Lung (tissue), 12 donors: ENCODE results near the gene LRRC61. TPM values are rescaled to one million over a fixed set of nuclear protein-coding genes. Genes with fewer than 3 reads are reported as not detected.

ENCODE experiments used
- ATAC-seq: fragments of 200-7000 bp; cut with Tn5 transposase; one replicate; pipeline ENCODE4 v1.9.1; 2020; ENCODE audit warnings: moderate number of reproducible peaks; ENCODE audit not compliant: insufficient read depth, low FRiP score
- DNase-seq, 3 donors: peaks; one replicate each; pipeline ENCODE4 v3.0.0-alpha.2; 2013 to 2017
- H3K27ac ChIP-seq, 2 donors: one replicate each; pipeline ENCODE4 v1.5.1; 2013; ENCODE audit warnings: mild to moderate bottlenecking in 2 of 2, moderate library complexity in 2 of 2, control low read depth in 1 of 2, inconsistent platforms in 1 of 2, low read depth in 1 of 2, low read length in 1 of 2
- H3K27me3 ChIP-seq, 3 donors: one replicate each; pipeline ENCODE4 v1.5.1; 2013; ENCODE audit warnings: low read length in 2 of 3; ENCODE audit not compliant: control insufficient read depth in 3 of 3, insufficient read depth in 3 of 3
- H3K36me3 ChIP-seq, 4 donors: one replicate each; pipeline ENCODE4 v1.5.1; 2013; ENCODE audit warnings: low read length in 4 of 4, mild to moderate bottlenecking in 1 of 4, moderate library complexity in 1 of 4; ENCODE audit not compliant: control insufficient read depth in 4 of 4, insufficient read depth in 4 of 4
- H3K4me1 ChIP-seq, 5 donors: one replicate each; pipeline ENCODE4 v1.5.1; 2013; ENCODE audit warnings: low read length in 5 of 5, mild to moderate bottlenecking in 2 of 5, moderate library complexity in 1 of 5; ENCODE audit not compliant: control insufficient read depth in 5 of 5, insufficient read depth in 5 of 5
- H3K4me3 ChIP-seq: one replicate; pipeline ENCODE4 v1.5.1; 2013; ENCODE audit warnings: mild to moderate bottlenecking, control low read depth, moderate library complexity
- H3K9ac ChIP-seq, 2 donors: one replicate each; pipeline ENCODE4 v1.5.1; 2013; ENCODE audit warnings: low read length in 2 of 2, control low read depth in 1 of 2; ENCODE audit not compliant: insufficient read depth in 1 of 2
- H3K9me3 ChIP-seq, 4 donors: one replicate each; pipeline ENCODE4 v1.5.1; 2013; ENCODE audit warnings: low read length in 3 of 4, mild to moderate bottlenecking in 1 of 4, moderate library complexity in 1 of 4; ENCODE audit not compliant: control insufficient read depth in 4 of 4, insufficient read depth in 3 of 4
- WGBS, 2 donors: extraction: QIAGEN DNeasy Blood & Tissue Kit; methylation state at CpG; one replicate each; pipeline ENCODE4 v1.1.7; 2013; 5-methylcytosine and 5-hydroxymethylcytosine counted together
- polyA plus RNA-seq, 2 donors: library from polyadenylated mRNA; stranded (reverse); fragments of 200-250 nt; gene quantifications; one replicate each; pipeline ENCODE4 v1.2.1, GENCODE V29; 2013
- total RNA-seq, 2 donors: library from RNA; depleted of rRNA in 1 of 2; stranded (reverse); fragments of >200 nt in 1 of 2; gene quantifications; one replicate each; pipeline ENCODE4 v1.2.1, GENCODE V29; 2014 to 2021
- TF ChIP-seq, protein P1 (sequence below): IDR thresholded peaks from 2 replicates; pipeline ENCODE4 v1.5.1; 2012; ENCODE audit warnings: mild to moderate bottlenecking; ENCODE audit errors: control extremely low read depth, extremely low read depth
- donor health status: control.
- donor health status: control.
- donor health status: Bipolar disorder and iron deficiency.
- donor health status: healthy.
- donor health status: DM: yes; HTN: yes; CAD: no.

LRRC61 gene
- total and polyA plus RNA-seq, 4 donors, result 7.1 to 18.8 (median 13.0) TPM

DNA sequence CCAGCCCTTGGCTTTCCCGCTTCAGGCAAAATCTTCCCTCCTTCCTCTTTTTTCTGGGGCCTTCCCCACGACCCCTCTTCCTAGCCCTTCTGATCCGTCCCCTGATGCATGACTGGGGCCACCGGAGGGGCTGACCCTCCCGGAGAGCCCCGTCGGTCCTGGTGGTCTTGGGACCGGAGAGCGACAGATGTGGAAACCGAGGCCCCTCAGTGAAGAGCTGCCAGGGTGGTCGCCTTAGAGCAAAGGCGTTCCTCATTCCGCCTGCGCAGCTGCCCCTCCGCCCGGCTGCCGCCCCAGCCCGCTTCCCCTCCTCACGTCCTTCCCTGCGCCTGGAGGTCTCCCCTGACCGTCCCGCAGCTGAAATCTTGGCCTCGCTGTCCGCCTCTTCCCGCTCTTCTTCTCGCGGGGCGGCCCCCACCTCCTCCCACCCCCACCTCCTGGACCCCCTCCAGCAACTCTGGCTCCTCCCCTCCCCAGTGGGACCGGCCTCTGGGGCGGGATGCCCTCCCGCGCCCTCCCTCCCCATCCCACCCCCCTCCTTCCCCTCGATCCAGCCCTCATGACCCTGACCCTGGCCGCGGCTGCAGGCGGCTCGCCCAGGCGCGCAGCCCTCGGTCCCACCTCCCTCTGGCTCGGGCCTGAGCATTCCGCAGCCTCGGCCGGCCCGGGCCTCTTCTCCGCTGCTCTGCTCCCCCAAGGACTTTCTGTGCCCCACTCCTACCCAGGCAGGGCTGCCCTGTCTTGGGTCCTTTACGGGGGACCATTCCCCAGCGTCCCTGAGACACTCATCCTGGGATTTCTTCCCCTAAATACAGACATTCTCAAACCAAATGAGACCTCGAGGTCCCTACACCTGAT lies 18.3 kb downstream of the LRRC61 start, which contains the start of gene RARRES2:
RARRES2 (minus strand) TSS at position 367 of the 858 bp plus-strand sequence. CDS start 1,020 bp downstream, outside the sequence.
- DNase-seq (peak; percentile 91 to 96 (median 91)), ATAC-seq (peak; percentile 43)
- H3K27ac ChIP-seq, result peak within 1 kb of the TSS in 1 of 2 donors; percentile 71
- peak within 1 kb of the TSS; percentile 43 for H3K4me3 ChIP-seq
- TF ChIP-seq, protein P1, sequence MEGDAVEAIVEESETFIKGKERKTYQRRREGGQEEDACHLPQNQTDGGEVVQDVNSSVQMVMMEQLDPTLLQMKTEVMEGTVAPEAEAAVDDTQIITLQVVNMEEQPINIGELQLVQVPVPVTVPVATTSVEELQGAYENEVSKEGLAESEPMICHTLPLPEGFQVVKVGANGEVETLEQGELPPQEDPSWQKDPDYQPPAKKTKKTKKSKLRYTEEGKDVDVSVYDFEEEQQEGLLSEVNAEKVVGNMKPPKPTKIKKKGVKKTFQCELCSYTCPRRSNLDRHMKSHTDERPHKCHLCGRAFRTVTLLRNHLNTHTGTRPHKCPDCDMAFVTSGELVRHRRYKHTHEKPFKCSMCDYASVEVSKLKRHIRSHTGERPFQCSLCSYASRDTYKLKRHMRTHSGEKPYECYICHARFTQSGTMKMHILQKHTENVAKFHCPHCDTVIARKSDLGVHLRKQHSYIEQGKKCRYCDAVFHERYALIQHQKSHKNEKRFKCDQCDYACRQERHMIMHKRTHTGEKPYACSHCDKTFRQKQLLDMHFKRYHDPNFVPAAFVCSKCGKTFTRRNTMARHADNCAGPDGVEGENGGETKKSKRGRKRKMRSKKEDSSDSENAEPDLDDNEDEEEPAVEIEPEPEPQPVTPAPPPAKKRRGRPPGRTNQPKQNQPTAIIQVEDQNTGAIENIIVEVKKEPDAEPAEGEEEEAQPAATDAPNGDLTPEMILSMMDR, result no peak
- H3K9me3 ChIP-seq, result peaks cover 0 to 4% (median 1%) of the 10 kb centered on the region in 4 donors
- no peaks in the 10 kb centered on the region for H3K27me3 ChIP-seq
- 15 to 31% methylated on average over 34 to 49 of the region's 49 CpGs for WGBS, 2 donors
- H3K4me1 ChIP-seq, result peaks cover 0 to 42% (median 16%) of the 10 kb centered on the region in 5 donors
- H3K36me3 ChIP-seq, result peaks cover 0 to 32% (median 12%) of the 10 kb centered on the region in 4 donors
- H3K9ac ChIP-seq, result peak within 1 kb of the TSS; percentile 46 to 81

DNA sequence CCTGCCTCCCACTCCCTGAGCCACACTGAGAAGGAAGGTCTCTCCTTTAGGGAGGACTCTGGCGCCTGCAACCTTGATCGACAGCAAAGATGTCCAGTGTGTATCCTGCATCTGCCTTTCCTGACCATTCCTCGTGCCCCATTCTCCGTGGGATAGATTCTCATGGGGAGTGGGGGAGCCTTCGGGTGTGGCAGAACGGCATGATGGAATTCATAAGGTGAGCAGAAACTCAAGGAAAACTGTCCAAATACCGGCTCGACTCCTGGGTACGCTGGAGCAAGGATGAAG lies 18.9 kb downstream of the LRRC61 start:
- H3K4me3 ChIP-seq, result no peak overlapping the region
- H3K9me3 ChIP-seq, result peaks cover 0 to 4% (median 1%) of the 10 kb centered on the region in 4 donors
- ATAC-seq, result no peak
- TF ChIP-seq, protein P1, result no peak
- DNase-seq, result no peak
- peaks cover 0 to 29% (median 11%) of the 10 kb centered on the region in 4 donors for H3K36me3 ChIP-seq
- H3K9ac ChIP-seq, result peak overlapping the region in 1 of 2 donors; percentile 81
- H3K27ac ChIP-seq, result no peak overlapping the region
- peaks cover 0 to 36% (median 15%) of the 10 kb centered on the region in 5 donors for H3K4me1 ChIP-seq
- 88 to 90% methylated on average over 9 of the region's 9 CpGs for WGBS, 2 donors
- no peaks in the 10 kb centered on the region for H3K27me3 ChIP-seq

DNA sequence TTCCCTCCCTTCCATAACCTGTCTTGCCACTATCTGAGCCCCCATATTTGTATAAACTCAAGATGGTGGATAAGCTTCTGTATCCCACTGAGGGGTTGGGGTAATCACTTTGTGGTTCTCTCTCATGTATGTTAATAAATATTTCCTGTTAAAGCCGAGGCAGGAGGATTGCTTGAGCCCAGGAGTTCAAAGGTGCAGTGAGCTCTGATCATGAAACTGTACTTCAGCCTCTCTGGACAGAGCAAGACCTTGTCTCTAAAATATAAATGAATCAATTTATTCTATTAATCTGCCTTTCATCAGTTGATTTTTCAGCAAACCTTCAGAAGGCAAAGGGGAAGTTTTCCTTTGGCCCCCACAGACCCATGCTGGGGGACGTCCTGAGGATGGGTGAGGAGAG lies 20.1 kb downstream of the LRRC61 start:
- DNase-seq, result no peak
- 64 to 80% methylated on average over 2 of the region's 2 CpGs for WGBS, 2 donors

More for the DNA sequence above, 20.1 kb downstream of the LRRC61 start:
- no peak overlapping the region for H3K4me3 ChIP-seq
- H3K27me3 ChIP-seq, result no peaks in the 10 kb centered on the region
- TF ChIP-seq, protein P1, result no peak
- no peak overlapping the region for H3K27ac ChIP-seq
- peaks cover 0 to 18% (median 4%) of the 10 kb centered on the region in 4 donors for H3K36me3 ChIP-seq
- ATAC-seq, result no peak
- peaks cover 0 to 25% (median 14%) of the 10 kb centered on the region in 5 donors for H3K4me1 ChIP-seq
- no peak overlapping the region for H3K9ac ChIP-seq
- H3K9me3 ChIP-seq, result peaks cover 0 to 6% (median 1%) of the 10 kb centered on the region in 4 donors
